AG04450 (cell line): ENCODE results near the gene CLEC2D. TPM values are rescaled to one million over a fixed set of nuclear protein-coding genes. Genes with fewer than 3 reads are reported as not detected.
A peak's percentile ranks its signal among the peaks of the same experiment; 100 is the strongest.
"Not testable (repeated sequence)": the region's sequence is repeated elsewhere in the genome, so short reads cannot be mapped to it uniquely, and the experiment has no call there.

Source experiments
- CTCF ChIA-PET: fragments of 300-600, 350-600 bp; formaldehyde crosslinking; extraction: SDS; loops from one replicate; lab custom pipeline; 2022; ENCODE audit warnings: antibody characterized with exemption, inconsistent platforms; lab: Charles Lee
- POLR2A ChIA-PET: fragments of 350-600 bp; formaldehyde crosslinking; extraction: SDS; loops from one replicate; lab custom pipeline; 2021; ENCODE audit warnings: antibody characterized with exemption, inconsistent platforms; lab: Yijun Ruan, JAX
- DNase-seq: peaks from one replicate; pipeline ENCODE4 v3.0.0-alpha.2; 2011; ENCODE audit warnings: low read depth, low spot score
- H3K27ac ChIP-seq: one replicate; pipeline ENCODE4 v1.5.1; 2012; ENCODE audit warnings: low read depth, low read length, control low read depth
- H3K27me3 ChIP-seq: one replicate; pipeline ENCODE4 v1.6.0; 2012; ENCODE audit warnings: low read length; ENCODE audit not compliant: control insufficient read depth, insufficient read depth
- H3K4me3 ChIP-seq: 2 replicates; pipeline ENCODE4 v1.5.1; 2011; ENCODE audit warnings: mild to moderate bottlenecking, low read depth, low read length, control low read depth
- H3K9me3 ChIP-seq: 2 replicates; pipeline ENCODE4 v1.5.1; 2012; ENCODE audit warnings: low read length; ENCODE audit not compliant: control insufficient read depth, insufficient read depth
- CTCF ChIP-seq: IDR thresholded peaks from 2 replicates; pipeline ENCODE4 v1.5.1; 2011; ENCODE audit warnings: low read depth, low read length, control low read depth, inconsistent platforms
- polyA plus RNA-seq: library from polyadenylated mRNA; depleted of rRNA; stranded (reverse); fragments of >200 nt; gene quantifications from 2 replicates; pipeline ENCODE4 v1.2.3, GENCODE V29; 2011

Gene CLEC2D
- polyA plus RNA-seq, 1 experiment, result 2.3 TPM

GRCh38 chr12:9707864-9708808, 38.6 kb downstream of the CLEC2D start:
- ChIA-PET POLR2A (interaction anchor here (0.6 kb wide), 1 partner anchor 508 kb away, joined by 3 read pairs; no protein-coding TSS in a partner anchor), CTCF (interaction anchor here (0.5 to 7.6 kb wide), 43 partner anchors 8 to 1051 kb away, joined by 3 to 187 read pairs (median 5); partner anchors contain the start of gene CLEC2D)
- H3K27ac ChIP-seq, result peak overlapping the region; percentile 3
- TF ChIP-seq CTCF, result peak; percentile 89
- peaks cover 2% of the 10 kb centered on the region for H3K27me3 ChIP-seq
- DNase-seq, result peak; percentile 30
- no peak overlapping the region for H3K4me3 ChIP-seq
- H3K9me3 ChIP-seq, result no peaks in the 10 kb centered on the region

GRCh38 chr12:9708853-9709252, 39.3 kb downstream of the CLEC2D start:
- Histone ChIP-seq H3K9me3 (no peaks in the 10 kb centered on the region), H3K4me3 (no peak overlapping the region), H3K27ac (no peak overlapping the region), H3K27me3 (peaks cover 2% of the 10 kb centered on the region)
- TF ChIP-seq CTCF, result no peak
- POLR2A ChIA-PET, result no interaction called here
- CTCF ChIA-PET, result interaction anchor here (0.6 to 7.6 kb wide), 34 partner anchors 9 to 1052 kb away, joined by 3 to 187 read pairs (median 7); partner anchors contain the start of gene CLEC2D
- no peak for DNase-seq

GRCh38 chr12:9710584-9711375, 41.3 kb downstream of the CLEC2D start:
- Histone ChIP-seq H3K27ac (no peak overlapping the region), H3K27me3 (peaks cover 2% of the 10 kb centered on the region), H3K4me3 (no peak overlapping the region), H3K9me3 (no peaks in the 10 kb centered on the region)
- POLR2A ChIA-PET, result no interaction called here
- no peak for DNase-seq
- TF ChIP-seq CTCF, result no peak
- CTCF ChIA-PET, result interaction anchor here (0.7 to 7.6 kb wide), 6 partner anchors 9 to 381 kb away, joined by 3 to 187 read pairs (median 4); no protein-coding TSS in a partner anchor

- POLR2A ChIA-PET, result no interaction called here
- no peaks in the 10 kb centered on the region for H3K9me3 ChIP-seq
- no peak for TF ChIP-seq CTCF
- no peak overlapping the region for H3K4me3 ChIP-seq
- peaks cover 2% of the 10 kb centered on the region for H3K27me3 ChIP-seq
- no peak overlapping the region for H3K27ac ChIP-seq
- no peak for DNase-seq
- CTCF ChIA-PET, result interaction anchor here (0.7 to 7.6 kb wide), 8 partner anchors 10 to 382 kb away, joined by 3 to 187 read pairs (median 4); no protein-coding TSS in a partner anchor
Observed at GRCh38 chr12:9711664-9712063, 42.2 kb downstream of the CLEC2D start.

GRCh38 chr12:9713032-9713558, 43.6 kb downstream of the CLEC2D start:
- CTCF ChIA-PET, result interaction anchor here (1.6 to 7.6 kb wide), 2 partner anchors 30 to 78 kb away, joined by 4 to 187 read pairs; no protein-coding TSS in a partner anchor
- DNase-seq, H3K27ac ChIP-seq, POLR2A ChIA-PET, H3K27me3 ChIP-seq, H3K9me3 ChIP-seq, H3K4me3 ChIP-seq: not testable (repeated sequence)
